H9 (cell line): ENCODE results near the gene MON1A. TPM values are rescaled to one million over a fixed set of nuclear protein-coding genes. Genes with fewer than 3 reads are reported as not detected.

Experiments
- DNase-seq: peaks from one replicate; pipeline ENCODE4 v3.0.0-alpha.2; 2017
- H2AFZ ChIP-seq: one replicate; pipeline ENCODE4 v1.6.1; 2013; ENCODE audit warnings: mild to moderate bottlenecking, low read length, control low read depth, moderate library complexity
- H2AK5ac ChIP-seq: 2 replicates; pipeline ENCODE4 v1.6.1; 2013; ENCODE audit warnings: low read length, control low read depth, mixed read lengths; ENCODE audit not compliant: insufficient read length
- H2BK120ac ChIP-seq: one replicate; pipeline ENCODE4 v1.6.1; 2013; ENCODE audit warnings: low read depth, mild to moderate bottlenecking, low read length, control low read depth, inconsistent platforms; ENCODE audit not compliant: poor library complexity, severe bottlenecking
- H2BK12ac ChIP-seq: 2 replicates; pipeline ENCODE4 v1.6.1; 2013; ENCODE audit warnings: low read length, control low read depth, mixed read lengths, low read depth; ENCODE audit not compliant: insufficient read length
- H2BK15ac ChIP-seq: 2 replicates; pipeline ENCODE4 v1.6.1; 2013; ENCODE audit warnings: low read depth, low read length, control low read depth
- H2BK20ac ChIP-seq: one replicate; pipeline ENCODE4 v1.6.1; 2013; ENCODE audit warnings: low read depth, mild to moderate bottlenecking, low read length, control low read depth, inconsistent platforms; ENCODE audit not compliant: poor library complexity, severe bottlenecking
- H2BK5ac ChIP-seq: 2 replicates; pipeline ENCODE4 v1.6.1; 2013; ENCODE audit warnings: low read length, control low read depth, mixed read lengths; ENCODE audit not compliant: insufficient read length
- H3K14ac ChIP-seq: 2 replicates; pipeline ENCODE4 v1.6.1; 2013; ENCODE audit warnings: low read length, control low read depth; ENCODE audit not compliant: insufficient read depth
- H3K18ac ChIP-seq: 2 replicates; pipeline ENCODE4 v1.6.1; 2013; ENCODE audit warnings: low read depth, mild to moderate bottlenecking, mixed read lengths, low read length, control low read depth; ENCODE audit not compliant: insufficient read length
- H3K23ac ChIP-seq: 2 replicates; pipeline ENCODE4 v1.6.1; 2013; ENCODE audit warnings: low read length, control low read depth, mixed read lengths, low read depth; ENCODE audit not compliant: insufficient read length
- H3K23me2 ChIP-seq: 2 replicates; pipeline ENCODE4 v1.6.1; 2013; ENCODE audit warnings: low read depth, mild to moderate bottlenecking, mixed read lengths, low read length, control low read depth; ENCODE audit not compliant: insufficient read length, poor library complexity, severe bottlenecking
- H3K27ac ChIP-seq: 2 replicates; pipeline ENCODE4 v1.5.1; 2013; ENCODE audit warnings: low read length, control low read depth, mixed read lengths, low read depth; ENCODE audit not compliant: insufficient read length
- H3K27me3 ChIP-seq: 2 replicates; pipeline ENCODE4 v1.6.1; 2013; ENCODE audit warnings: low read length, control low read depth, inconsistent platforms; ENCODE audit not compliant: insufficient read depth
- H3K4ac ChIP-seq: 2 replicates; pipeline ENCODE4 v1.6.1; 2013; ENCODE audit warnings: low read depth, mild to moderate bottlenecking, control low read depth, inconsistent platforms, low read length, moderate library complexity
- H3K4me1 ChIP-seq: 2 replicates; pipeline ENCODE4 v1.6.1; 2013; ENCODE audit warnings: low read length, control low read depth, inconsistent platforms; ENCODE audit not compliant: insufficient read depth
- H3K4me2 ChIP-seq: 2 replicates; pipeline ENCODE4 v1.6.1; 2013; ENCODE audit warnings: low read length, control low read depth, mixed read lengths; ENCODE audit not compliant: insufficient read length, insufficient read depth
- H3K56ac ChIP-seq: 2 replicates; pipeline ENCODE4 v1.6.1; 2013; ENCODE audit warnings: low read depth, mild to moderate bottlenecking, mixed read lengths, low read length, control low read depth; ENCODE audit not compliant: insufficient read length
- H3K79me1 ChIP-seq: 2 replicates; pipeline ENCODE4 v1.6.1; 2013; ENCODE audit warnings: low read depth, mild to moderate bottlenecking, moderate library complexity, low read length, control low read depth, inconsistent platforms; ENCODE audit not compliant: insufficient read depth, poor library complexity, severe bottlenecking
- H3K79me2 ChIP-seq: 2 replicates; pipeline ENCODE4 v1.6.1; 2013; ENCODE audit warnings: low read length, control low read depth, inconsistent platforms; ENCODE audit not compliant: insufficient read depth
- H3K9ac ChIP-seq: 2 replicates; pipeline ENCODE4 v1.6.1; 2013; ENCODE audit warnings: low read length, control low read depth, mixed read lengths; ENCODE audit not compliant: insufficient read length; ENCODE audit errors: extremely low read depth
- H3K9me3 ChIP-seq: one replicate; pipeline ENCODE4 v1.6.1; 2013; ENCODE audit warnings: low read depth, low read length, inconsistent platforms; ENCODE audit not compliant: control insufficient read depth
- H3T11ph ChIP-seq: one replicate; pipeline ENCODE4 v1.6.1; 2013; ENCODE audit warnings: mild to moderate bottlenecking, low read length, control low read depth, inconsistent platforms
- H4K20me1 ChIP-seq: one replicate; pipeline ENCODE4 v1.6.1; 2013; ENCODE audit not compliant: control insufficient read depth, insufficient read length, insufficient read depth
- H4K5ac ChIP-seq: 2 replicates; pipeline ENCODE4 v1.6.1; 2013; ENCODE audit warnings: low read depth, mild to moderate bottlenecking, mixed read lengths, low read length, control low read depth; ENCODE audit not compliant: insufficient read length
- H4K8ac ChIP-seq: replicated peaks from 2 replicates; pipeline ENCODE4 v1.6.1; 2013; ENCODE audit warnings: low read length, control low read depth, mixed read lengths, low read depth; ENCODE audit not compliant: insufficient read length
- H4K91ac ChIP-seq: 2 replicates; pipeline ENCODE4 v1.6.1; 2013; ENCODE audit warnings: low read depth, mild to moderate bottlenecking, moderate library complexity, mixed read lengths, low read length, control low read depth; ENCODE audit not compliant: insufficient read length
- H3K27ac Mint-ChIP-seq, 3 experiments: 2 replicates in 2 of 3; 3 replicates in 1 of 3; pipeline ENCODE4 v1.8.0; 2020 to 2021; ENCODE audit warnings: mixed read lengths in 3 of 3, mild to moderate bottlenecking in 1 of 3, moderate library complexity in 1 of 3
- H3K27me3 Mint-ChIP-seq: 2 replicates; pipeline ENCODE4 v1.8.0; 2021; ENCODE audit warnings: low read depth, mild to moderate bottlenecking, moderate library complexity, mixed read lengths
- H3K36me3 Mint-ChIP-seq, 3 experiments: 2 replicates in 2 of 3; 3 replicates in 1 of 3; pipeline ENCODE4 v1.8.0; 2020 to 2021; ENCODE audit warnings: low read depth in 3 of 3, mixed read lengths in 3 of 3; ENCODE audit not compliant: insufficient read depth in 1 of 3
- H3K4me1 Mint-ChIP-seq, 2 experiments: 2 replicates each; pipeline ENCODE4 v1.8.0; 2020; ENCODE audit warnings: mixed read lengths in 2 of 2
- H3K4me3 Mint-ChIP-seq, 2 experiments: 2 replicates in 1 of 2; 3 replicates in 1 of 2; pipeline ENCODE4 v1.8.0; 2020 to 2021; ENCODE audit warnings: mild to moderate bottlenecking in 2 of 2, mixed read lengths in 2 of 2, moderate library complexity in 1 of 2
- H3K9me3 Mint-ChIP-seq, 2 experiments: 2 replicates in 1 of 2; 3 replicates in 1 of 2; pipeline ENCODE4 v1.8.0; 2020; ENCODE audit warnings: mild to moderate bottlenecking in 2 of 2, mixed read lengths in 2 of 2, moderate library complexity in 1 of 2
- WGBS: extraction: QIAGEN DNeasy Blood & Tissue Kit; methylation state at CpG from one replicate; pipeline ENCODE4 v1.1.7; 2013; ENCODE audit warnings: missing lambda C conversion rate, low lambda C conversion rate, mixed read lengths; ENCODE audit not compliant: insufficient read length; ENCODE audit errors: extremely low coverage; 5-methylcytosine and 5-hydroxymethylcytosine counted together
- total RNA-seq: library from RNA; stranded (reverse); gene quantifications from 2 replicates; pipeline ENCODE4 v1.2.1, GENCODE V29; 2021
- TF ChIP-seq, protein P1 (sequence below): fragments of 200-600 bp; sonication (generic); conservative IDR thresholded peaks from 3 replicates; pipeline ENCODE4 v1.8.0; 2021; ENCODE audit warnings: antibody characterized with exemption, mild to moderate bottlenecking

Gene MON1A
- total RNA-seq, 1 experiment from 2014 or later = 10.0 TPM

- Histone ChIP-seq H2BK120ac (no peak overlapping the region), H2AK5ac (no peak overlapping the region), H3K56ac (no peak overlapping the region), H3K27ac (no peak overlapping the region), H3K79me2 (no peaks in the 10 kb centered on the region), H3K4me2 (no peak overlapping the region), H2BK20ac (no peak overlapping the region), H3K14ac (no peak overlapping the region), H3K18ac (no peak overlapping the region), H3K27me3 (no peaks in the 10 kb centered on the region), H4K20me1 (peaks cover 5% of the 10 kb centered on the region), H2AFZ (no peak overlapping the region), H3K23me2 (no peaks in the 10 kb centered on the region), H3K9ac (no peak overlapping the region), H4K8ac (no peak overlapping the region), H3K9me3 (no peaks in the 10 kb centered on the region), H3K4ac (no peak overlapping the region), H3K23ac (no peak overlapping the region), H2BK12ac (no peak overlapping the region), H4K91ac (no peak overlapping the region), H3K79me1 (no peaks in the 10 kb centered on the region), H2BK5ac (no peak overlapping the region), H3K4me1 (no peaks in the 10 kb centered on the region), H3T11ph (no peak overlapping the region), H4K5ac (no peak overlapping the region), H2BK15ac (no peak overlapping the region)
- Mint-ChIP-seq H3K4me3 (no peak overlapping the region), H3K9me3 (no peaks in the 10 kb centered on the region; a peak in 1 of 5 replicates), H3K36me3 (peaks cover 0 to 5% (median 3%) of the 10 kb centered on the region in 3 experiments; a peak in 3 of 7 replicates), H3K4me1 (peaks cover 6 to 14% of the 10 kb centered on the region in 2 experiments), H3K27me3 (no peaks in the 10 kb centered on the region), H3K27ac (no peak overlapping the region)
- WGBS = no CpG with 5 or more reads among the region's 6 CpGs
- no peak for DNase-seq
- TF ChIP-seq, protein P1, sequence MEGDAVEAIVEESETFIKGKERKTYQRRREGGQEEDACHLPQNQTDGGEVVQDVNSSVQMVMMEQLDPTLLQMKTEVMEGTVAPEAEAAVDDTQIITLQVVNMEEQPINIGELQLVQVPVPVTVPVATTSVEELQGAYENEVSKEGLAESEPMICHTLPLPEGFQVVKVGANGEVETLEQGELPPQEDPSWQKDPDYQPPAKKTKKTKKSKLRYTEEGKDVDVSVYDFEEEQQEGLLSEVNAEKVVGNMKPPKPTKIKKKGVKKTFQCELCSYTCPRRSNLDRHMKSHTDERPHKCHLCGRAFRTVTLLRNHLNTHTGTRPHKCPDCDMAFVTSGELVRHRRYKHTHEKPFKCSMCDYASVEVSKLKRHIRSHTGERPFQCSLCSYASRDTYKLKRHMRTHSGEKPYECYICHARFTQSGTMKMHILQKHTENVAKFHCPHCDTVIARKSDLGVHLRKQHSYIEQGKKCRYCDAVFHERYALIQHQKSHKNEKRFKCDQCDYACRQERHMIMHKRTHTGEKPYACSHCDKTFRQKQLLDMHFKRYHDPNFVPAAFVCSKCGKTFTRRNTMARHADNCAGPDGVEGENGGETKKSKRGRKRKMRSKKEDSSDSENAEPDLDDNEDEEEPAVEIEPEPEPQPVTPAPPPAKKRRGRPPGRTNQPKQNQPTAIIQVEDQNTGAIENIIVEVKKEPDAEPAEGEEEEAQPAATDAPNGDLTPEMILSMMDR = no peak
Observed at GRCh38 chr3:49898991-49899390, 30.6 kb downstream of the MON1A start.
